HG02642 (cell line): ENCODE data around the gene ZBED4.

Experiments
- ATAC-seq: cut with Tn5 transposase; IDR thresholded peaks from one replicate; pipeline ENCODE4 v1.9.1; 2021; ENCODE audit warnings: mild to moderate bottlenecking; ENCODE audit not compliant: unreplicated experiment, poor library complexity

Gene ZBED4

GRCh38 chr22:49897015-49897684 is 43.5 kb downstream of the ZBED4 start:
- no peak for ATAC-seq

- no peak for ATAC-seq
Observed at GRCh38 chr22:49899530-49899929, 45.9 kb downstream of the ZBED4 start.

GRCh38 chr22:49900441-49901230 is 47.0 kb downstream of the ZBED4 start:
- ATAC-seq: no peak

- no peak for ATAC-seq
Observed at GRCh38 chr22:49901457-49901856, 47.8 kb downstream of the ZBED4 start.

- ATAC-seq: no peak
Observed at GRCh38 chr22:49903322-49904039, 49.8 kb downstream of the ZBED4 start.

GRCh38 chr22:49904040-49904369 is 50.4 kb downstream of the ZBED4 start:
- ATAC-seq: no peak

- no peak for ATAC-seq
Observed at GRCh38 chr22:49905465-49905864, 51.8 kb downstream of the ZBED4 start.

GRCh38 chr22:49906071-49906798 is 52.6 kb downstream of the ZBED4 start:
- ATAC-seq: no peak

- ATAC-seq: no peak
Observed at GRCh38 chr22:49906799-49907290, 53.2 kb downstream of the ZBED4 start.

GRCh38 chr22:49907807-49908206 is 54.2 kb downstream of the ZBED4 start:
- no peak for ATAC-seq

GRCh38 chr22:49909476-49910205 is 56.0 kb downstream of the ZBED4 start:
- no peak for ATAC-seq

GRCh38 chr22:49910229-49911155 is 56.8 kb downstream of the ZBED4 start:
- no peak for ATAC-seq

GRCh38 chr22:49911881-49912625 is 58.4 kb downstream of the ZBED4 start:
- ATAC-seq: no peak

- no peak for ATAC-seq
Observed at GRCh38 chr22:49913026-49913425, 59.4 kb downstream of the ZBED4 start.

GRCh38 chr22:49913446-49913845 is 59.8 kb downstream of the ZBED4 start:
- no peak for ATAC-seq

- ATAC-seq: no peak
Observed at GRCh38 chr22:49914256-49914655, 60.6 kb downstream of the ZBED4 start.

- no peak for ATAC-seq
Observed at GRCh38 chr22:49915610-49916009, 62.0 kb downstream of the ZBED4 start.

GRCh38 chr22:49916831-49917230 is 63.2 kb downstream of the ZBED4 start:
- ATAC-seq: no peak
